B cell (primary cell): ENCODE measurements around the gene AEBP2. TPM values are rescaled to one million over a fixed set of nuclear protein-coding genes. Genes with fewer than 3 reads are reported as not detected.

Experiments
- ATAC-seq: fragments of 200-7000 bp; cut with Tn5 transposase; one replicate; pipeline ENCODE4 v1.10.0; 2021; ENCODE audit warnings: low read depth, mild to moderate bottlenecking, moderate number of reproducible peaks, moderate library complexity
- CTCF ChIA-PET: fragments of 350-600 bp; sonication (Branson Sonifier 250); formaldehyde crosslinking; loops from one replicate; lab custom pipeline; 2021; ENCODE audit warnings: antibody characterized with exemption, inconsistent platforms; lab: Charles Lee
- POLR2A ChIA-PET: fragments of 350-600 bp; sonication (Branson Sonifier 250); formaldehyde crosslinking; loops from one replicate; lab custom pipeline; 2021; ENCODE audit warnings: antibody characterized with exemption; lab: Charles Lee
- DNase-seq: peaks from one replicate; pipeline ENCODE4 v3.0.0; 2013
- H2AFZ ChIP-seq: 2 replicates; pipeline ENCODE4 v1.6.1; 2012; ENCODE audit warnings: mild to moderate bottlenecking, low read depth, low read length; ENCODE audit not compliant: insufficient read depth, poor library complexity, severe bottlenecking
- H3K27ac ChIP-seq, 2 donors: 1 replicate in 1 of 2; 2 replicates in 1 of 2; pipeline ENCODE4 v1.5.1; 2012 to 2013; ENCODE audit warnings: low read length in 2 of 2, mild to moderate bottlenecking in 2 of 2, moderate library complexity in 1 of 2
- H3K27me3 ChIP-seq, 4 experiments: fragments of 200-600 bp in 1 of 4; sonication (generic) in 1 of 4; replicated peaks in 1 of 4; 1 replicate in 2 of 4; 2 replicates in 2 of 4; pipeline versions ENCODE4 v1.6.1 to v1.7.0; 2013 to 2016; ENCODE audit warnings: low read length in 3 of 4, mild to moderate bottlenecking in 2 of 4, mixed read lengths in 1 of 4, moderate library complexity in 1 of 4; ENCODE audit not compliant: insufficient read depth in 4 of 4, control insufficient read depth in 3 of 4; ENCODE audit errors: control extremely low read depth in 1 of 4
- H3K36me3 ChIP-seq, 2 experiments: replicated peaks in 1 of 2; 1 replicate in 1 of 2; 2 replicates in 1 of 2; pipeline versions ENCODE4 v1.6.1 to v1.7.1; 2013; ENCODE audit warnings: low read length in 1 of 2; ENCODE audit not compliant: insufficient read depth in 2 of 2, control insufficient read depth in 1 of 2; ENCODE audit errors: control extremely low read depth in 1 of 2, extremely low read depth in 1 of 2
- H3K4me1 ChIP-seq, 2 donors: fragments of 200-600 bp in 1 of 2; sonication (generic) in 1 of 2; 1 replicate in 1 of 2; 2 replicates in 1 of 2; pipeline versions ENCODE4 v1.5.1 to v1.6.1; 2013 to 2017; ENCODE audit warnings: low read length in 2 of 2; ENCODE audit not compliant: control insufficient read depth in 2 of 2, insufficient read depth in 2 of 2
- H3K4me2 ChIP-seq: replicated peaks from 2 replicates; pipeline ENCODE3; 2012; ENCODE audit warnings: mild to moderate bottlenecking, low read depth, low read length; ENCODE audit not compliant: poor library complexity, severe bottlenecking
- H3K4me3 ChIP-seq, 5 experiments: fragments of 200-600 bp in 1 of 5; sonication (generic) in 1 of 5; 1 replicate in 3 of 5; 2 replicates in 2 of 5; pipeline versions ENCODE4 v1.5.1 to v1.7.0; 2011 to 2016; ENCODE audit warnings: low read length in 4 of 5, mild to moderate bottlenecking in 4 of 5, low read depth in 2 of 5, control low read depth in 1 of 5, moderate library complexity in 1 of 5; ENCODE audit not compliant: insufficient read depth in 1 of 5; ENCODE audit errors: control extremely low read depth in 1 of 5, extremely low read depth in 1 of 5
- H3K79me2 ChIP-seq: fragments of 200-600 bp; sonication (generic); one replicate; pipeline ENCODE4 v1.6.0; 2016; ENCODE audit warnings: low read length; ENCODE audit not compliant: control insufficient read depth, insufficient read depth
- H3K9ac ChIP-seq: fragments of 200-600 bp; sonication (generic); 2 replicates; pipeline ENCODE4 v1.6.1; 2017; ENCODE audit warnings: mild to moderate bottlenecking, low read length, moderate library complexity
- H3K9me3 ChIP-seq, 3 donors: one replicate each; pipeline versions ENCODE4 v1.6.1 to v1.7.1; 2013; ENCODE audit warnings: low read length in 2 of 3; ENCODE audit not compliant: control insufficient read depth in 2 of 3, insufficient read depth in 1 of 3; ENCODE audit errors: control extremely low read depth in 1 of 3
- H4K20me1 ChIP-seq: 2 replicates; pipeline ENCODE4 v1.6.0; 2012; ENCODE audit warnings: mild to moderate bottlenecking, low read length; ENCODE audit not compliant: insufficient read depth, control insufficient read depth, poor library complexity, severe bottlenecking
- H3K27ac Mint-ChIP-seq: one replicate; pipeline ENCODE4 v1.8.0; 2021; ENCODE audit warnings: mixed read lengths
- H3K27me3 Mint-ChIP-seq: one replicate; pipeline ENCODE4 v1.8.0; 2021; ENCODE audit warnings: mixed read lengths
- H3K4me1 Mint-ChIP-seq: one replicate; pipeline ENCODE4 v1.8.0; 2021; ENCODE audit warnings: mixed read lengths
- H3K4me3 Mint-ChIP-seq: one replicate; pipeline ENCODE4 v1.8.0; 2021; ENCODE audit warnings: mixed read lengths
- H3K9me3 Mint-ChIP-seq: one replicate; pipeline ENCODE4 v1.8.0; 2022; ENCODE audit warnings: mixed read lengths; ENCODE audit not compliant: insufficient read depth
- EZH2 ChIP-seq: IDR thresholded peaks from 2 replicates; pipeline ENCODE4 v1.6.1; 2012; ENCODE audit warnings: borderline replicate concordance, low read depth, mild to moderate bottlenecking, moderate library complexity, low read length; ENCODE audit not compliant: insufficient read depth, poor library complexity, severe bottlenecking
- WGBS: methylation state at CpG from one replicate; pipeline ENCODE4 v1.1.5; 2013; ENCODE audit warnings: missing lambda C conversion rate; ENCODE audit not compliant: insufficient coverage; 5-methylcytosine and 5-hydroxymethylcytosine counted together
- intact Hi-C: fragments of 100-400 bp; cut with micrococcal nuclease; formaldehyde crosslinking; loops from one replicate; pipeline ENCODE4 v1.10.0; 2022
- polyA plus RNA-seq: library from polyadenylated mRNA; depleted of rRNA; stranded (reverse); fragments of >200 nt; gene quantifications from 2 replicates; pipeline ENCODE4 v1.2.3, GENCODE V29; 2012
- total RNA-seq, 2 donors: library from RNA; stranded (reverse); fragments of 120-200 nt in 1 of 2; gene quantifications; 1 replicate in 1 of 2; 2 replicates in 1 of 2; pipeline versions ENCODE4 v1.2.3 to v1.2.4, GENCODE V29; 2013 to 2022
- TF ChIP-seq, protein P1 (sequence below): fragments of 200-600 bp; IDR thresholded peaks from one replicate; pipeline ENCODE4 v1.8.0; 2022; ENCODE audit warnings: antibody characterized with exemption, mild to moderate bottlenecking

Gene AEBP2
- total and polyA plus RNA-seq, 2 donors (not counting 1 experiment from before 2014, with no cell fraction given) = 12.1 to 67.8 TPM

- no peak for ATAC-seq
- H3K27me3 Mint-ChIP-seq = no peaks in the 10 kb centered on the region
- Histone ChIP-seq H4K20me1 (peaks cover 49% of the 10 kb centered on the region), H3K9me3 (no peaks in the 10 kb centered on the region), H3K36me3 (peaks cover 3 to 33% of the 10 kb centered on the region in 2 experiments), H3K4me1 (no peaks in the 10 kb centered on the region), H3K4me2 (no peak overlapping the region), H3K9ac (no peak overlapping the region), H2AFZ (no peak overlapping the region), H3K27me3 (no peaks in the 10 kb centered on the region), H3K27ac (no peak overlapping the region), H3K4me3 (no peak overlapping the region), H3K79me2 (peaks cover 39% of the 10 kb centered on the region)
- no peak for TF ChIP-seq EZH2
- TF ChIP-seq, protein P1, sequence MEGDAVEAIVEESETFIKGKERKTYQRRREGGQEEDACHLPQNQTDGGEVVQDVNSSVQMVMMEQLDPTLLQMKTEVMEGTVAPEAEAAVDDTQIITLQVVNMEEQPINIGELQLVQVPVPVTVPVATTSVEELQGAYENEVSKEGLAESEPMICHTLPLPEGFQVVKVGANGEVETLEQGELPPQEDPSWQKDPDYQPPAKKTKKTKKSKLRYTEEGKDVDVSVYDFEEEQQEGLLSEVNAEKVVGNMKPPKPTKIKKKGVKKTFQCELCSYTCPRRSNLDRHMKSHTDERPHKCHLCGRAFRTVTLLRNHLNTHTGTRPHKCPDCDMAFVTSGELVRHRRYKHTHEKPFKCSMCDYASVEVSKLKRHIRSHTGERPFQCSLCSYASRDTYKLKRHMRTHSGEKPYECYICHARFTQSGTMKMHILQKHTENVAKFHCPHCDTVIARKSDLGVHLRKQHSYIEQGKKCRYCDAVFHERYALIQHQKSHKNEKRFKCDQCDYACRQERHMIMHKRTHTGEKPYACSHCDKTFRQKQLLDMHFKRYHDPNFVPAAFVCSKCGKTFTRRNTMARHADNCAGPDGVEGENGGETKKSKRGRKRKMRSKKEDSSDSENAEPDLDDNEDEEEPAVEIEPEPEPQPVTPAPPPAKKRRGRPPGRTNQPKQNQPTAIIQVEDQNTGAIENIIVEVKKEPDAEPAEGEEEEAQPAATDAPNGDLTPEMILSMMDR = no peak
- intact Hi-C loops = no loop called here
- CTCF ChIA-PET = no interaction called here
- H3K4me1 Mint-ChIP-seq = peaks cover 8% of the 10 kb centered on the region
- H3K4me3 Mint-ChIP-seq = no peak overlapping the region
- POLR2A ChIA-PET = no interaction called here
- WGBS = no CpG with 5 or more reads among the region's 1 CpG
- H3K9me3 Mint-ChIP-seq = peaks cover 2% of the 10 kb centered on the region
- no peak for DNase-seq
- no peak overlapping the region for H3K27ac Mint-ChIP-seq
Measured at GRCh38 chr12:19507823-19508222, 68.5 kb downstream of the AEBP2 start.

GRCh38 chr12:19510461-19510860, 71.2 kb downstream of the AEBP2 start:
- ChIA-PET CTCF (no interaction called here), POLR2A (no interaction called here)
- peaks cover 21% of the 10 kb centered on the region for H3K79me2 ChIP-seq
- Mint-ChIP-seq H3K27me3 (no peaks in the 10 kb centered on the region), H3K4me3 (no peak overlapping the region), H3K4me1 (peaks cover 5% of the 10 kb centered on the region), H3K9me3 (no peaks in the 10 kb centered on the region), H3K27ac (no peak overlapping the region)
- ATAC-seq = no peak
- no peak for DNase-seq
- no peaks in the 10 kb centered on the region for H3K27me3 ChIP-seq
- no peaks in the 10 kb centered on the region for H3K4me1 ChIP-seq
- H4K20me1 ChIP-seq = peaks cover 34% of the 10 kb centered on the region
- no peak overlapping the region for H3K4me2 ChIP-seq
- no peak overlapping the region for H3K9ac ChIP-seq
- no peak overlapping the region for H3K27ac ChIP-seq
- 80% methylated on average over 1 of the region's 4 CpGs for WGBS
- H3K9me3 ChIP-seq = no peaks in the 10 kb centered on the region
- H3K4me3 ChIP-seq = no peak overlapping the region
- no peak overlapping the region for H2AFZ ChIP-seq
- peaks cover 5 to 25% of the 10 kb centered on the region in 2 experiments for H3K36me3 ChIP-seq
- intact Hi-C loops = no loop called here
- TF ChIP-seq EZH2 = no peak
- TF ChIP-seq, protein P1 = no peak
